Stimulated activated naive B cell treated with anti-CD40 and anti-IgM and Interleukin-4, amounts not matched to agents 10 μg/mL and 1 μg/mL and 100 μg/mL, for 72 hours (primary cell): ENCODE results near the gene EGFR.

Experiments
- ATAC-seq, 2 donors: fragments of 150-1000 bp; cut with Tn5 transposase; replicated peaks; 2 replicates each; pipeline ENCODE4 v1.10.0; 2021; ENCODE audit warnings: moderate library complexity in 1 of 2
- DNase-seq: peaks from one replicate; pipeline ENCODE4 v3.0.0; 2021
- H3K27ac Mint-ChIP-seq: one replicate; pipeline ENCODE4 v1.8.0; 2022; ENCODE audit warnings: mild to moderate bottlenecking, mixed read lengths
- H3K27me3 Mint-ChIP-seq, 2 donors: one replicate each; pipeline ENCODE4 v1.8.0; 2022; ENCODE audit warnings: mixed read lengths in 2 of 2
- H3K36me3 Mint-ChIP-seq, 2 donors: one replicate each; pipeline ENCODE4 v1.8.0; 2022; ENCODE audit warnings: mixed read lengths in 2 of 2, mild to moderate bottlenecking in 1 of 2
- H3K4me1 Mint-ChIP-seq, 2 donors: one replicate each; pipeline ENCODE4 v1.8.0; 2022; ENCODE audit warnings: mixed read lengths in 2 of 2, mild to moderate bottlenecking in 1 of 2
- H3K4me3 Mint-ChIP-seq, 2 donors: one replicate each; pipeline ENCODE4 v1.8.0; 2022; ENCODE audit warnings: mild to moderate bottlenecking in 2 of 2, mixed read lengths in 2 of 2, moderate library complexity in 1 of 2
- H3K9me3 Mint-ChIP-seq, 2 donors: one replicate each; pipeline ENCODE4 v1.8.0; 2022; ENCODE audit warnings: mixed read lengths in 2 of 2, mild to moderate bottlenecking in 1 of 2

EGFR gene

DNA sequence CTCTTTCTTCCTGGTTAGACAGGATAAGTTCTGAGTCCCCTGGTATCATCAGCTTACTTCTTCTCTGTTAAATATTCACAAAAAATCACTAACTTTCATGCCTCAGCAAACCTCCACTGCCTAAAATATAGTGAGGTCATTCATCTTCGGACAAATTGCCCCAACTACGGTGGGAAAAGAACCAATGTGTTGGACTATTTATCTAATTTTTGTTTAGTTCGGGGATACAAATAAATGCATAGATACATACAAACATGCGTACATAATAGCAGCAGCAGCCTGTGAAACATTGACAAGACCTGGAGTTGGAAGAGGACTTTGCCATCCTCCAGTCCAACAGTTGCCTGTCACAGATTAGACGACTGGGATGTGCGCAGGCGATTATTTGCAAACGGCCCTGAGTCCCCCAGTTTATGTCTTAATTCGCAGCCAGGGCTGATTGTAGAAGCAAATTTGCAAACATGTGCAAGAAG, 51.5 kb downstream of the EGFR start:
- DNase-seq (no peak), ATAC-seq (no peak)
- Mint-ChIP-seq H3K4me3 (no peak overlapping the region), H3K27me3 (peaks cover 26 to 28% of the 10 kb centered on the region in 2 donors), H3K27ac (no peak overlapping the region), H3K4me1 (peaks cover 12 to 15% of the 10 kb centered on the region in 2 donors), H3K36me3 (no peaks in the 10 kb centered on the region), H3K9me3 (peaks cover 0 to 5% of the 10 kb centered on the region in 2 donors)

DNA sequence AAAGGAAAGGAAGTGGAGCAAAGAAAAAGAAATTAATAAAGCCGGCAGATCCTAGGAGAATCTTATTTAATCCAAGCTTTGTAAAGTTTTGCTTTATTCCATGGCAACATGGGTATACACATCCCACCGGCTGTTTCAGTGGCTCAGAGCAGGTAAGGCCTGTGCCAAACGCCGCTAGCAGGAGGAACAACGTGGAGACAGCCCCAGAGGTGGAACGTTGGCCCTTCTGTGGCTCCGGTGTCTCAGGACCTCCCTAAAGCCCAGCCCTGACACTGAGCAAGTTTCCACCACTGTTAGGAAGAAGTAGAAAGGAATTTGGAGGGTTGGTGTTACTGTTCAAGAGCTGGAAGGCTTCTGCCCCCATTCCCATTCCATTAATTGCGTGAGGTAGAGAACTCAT, 52.0 kb downstream of the EGFR start:
- ATAC-seq: no peak
- no peak for DNase-seq
- Mint-ChIP-seq H3K4me1 (peaks cover 10 to 15% of the 10 kb centered on the region in 2 donors), H3K27ac (no peak overlapping the region), H3K27me3 (peaks cover 26 to 28% of the 10 kb centered on the region in 2 donors), H3K9me3 (peaks cover 0 to 5% of the 10 kb centered on the region in 2 donors), H3K4me3 (no peak overlapping the region), H3K36me3 (no peaks in the 10 kb centered on the region)

GRCh38 chr7:55071411-55072175, 52.8 kb downstream of the EGFR start:
- ATAC-seq: no peak
- H3K4me1 Mint-ChIP-seq: peaks cover 10 to 15% of the 10 kb centered on the region in 2 donors
- no peak for DNase-seq
- no peaks in the 10 kb centered on the region for H3K36me3 Mint-ChIP-seq
- H3K27me3 Mint-ChIP-seq: peaks cover 26 to 31% of the 10 kb centered on the region in 2 donors
- no peak overlapping the region for H3K27ac Mint-ChIP-seq
- H3K4me3 Mint-ChIP-seq: no peak overlapping the region
- H3K9me3 Mint-ChIP-seq: peaks cover 0 to 5% of the 10 kb centered on the region in 2 donors

DNA sequence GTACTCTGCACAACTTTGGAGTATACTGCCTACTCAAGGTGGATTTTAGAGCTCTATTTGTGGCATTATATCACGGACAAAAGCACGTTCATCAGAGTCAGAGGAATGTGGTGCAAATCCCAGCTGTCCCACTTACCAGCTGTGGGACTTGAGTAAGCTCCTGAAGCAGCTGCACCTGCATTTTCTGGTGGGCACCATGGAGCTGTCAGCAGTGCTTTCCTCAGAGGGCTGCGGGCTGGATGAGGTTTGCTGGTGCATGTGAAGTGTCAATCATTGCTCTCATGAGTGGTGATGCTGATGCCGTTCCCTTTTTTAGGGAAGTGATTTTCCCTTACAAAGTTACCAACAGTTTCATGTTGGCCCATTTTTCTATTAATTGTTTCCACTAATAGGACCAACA, 53.4 kb downstream of the EGFR start:
- Mint-ChIP-seq H3K27ac (no peak overlapping the region), H3K27me3 (peaks cover 22 to 26% of the 10 kb centered on the region in 2 donors), H3K36me3 (no peaks in the 10 kb centered on the region), H3K9me3 (peaks cover 0 to 3% of the 10 kb centered on the region in 2 donors), H3K4me3 (no peak overlapping the region), H3K4me1 (peaks cover 10 to 15% of the 10 kb centered on the region in 2 donors)
- ATAC-seq (no peak), DNase-seq (no peak)

DNA sequence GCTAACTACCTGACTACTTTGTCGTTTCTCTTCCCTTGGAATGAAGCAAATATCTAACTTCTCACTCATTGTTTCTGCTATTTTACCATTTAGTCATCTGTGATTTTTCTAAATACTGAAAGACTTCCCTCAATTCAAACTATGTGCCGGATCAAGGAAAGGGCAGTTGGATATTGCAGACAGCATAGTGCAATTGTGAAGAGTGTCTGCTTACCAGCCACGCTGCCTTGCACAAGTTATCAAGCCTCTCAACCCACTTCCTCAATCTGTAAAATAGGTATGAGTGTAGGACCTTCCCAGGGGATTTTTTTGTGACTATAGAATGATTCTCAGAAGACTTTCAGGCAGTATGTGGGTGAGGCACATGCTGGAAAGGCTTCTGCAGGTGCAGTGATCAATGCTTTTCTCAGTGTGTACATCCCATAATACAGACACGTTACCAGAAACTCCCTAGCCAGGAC, 54.3 kb downstream of the EGFR start:
- ATAC-seq: peak; percentile 93 to 94
- no peak overlapping the region for H3K27ac Mint-ChIP-seq
- peaks cover 10 to 15% of the 10 kb centered on the region in 2 donors for H3K4me1 Mint-ChIP-seq
- H3K36me3 Mint-ChIP-seq: no peaks in the 10 kb centered on the region
- H3K4me3 Mint-ChIP-seq: no peak overlapping the region
- peaks cover 0 to 5% of the 10 kb centered on the region in 2 donors for H3K9me3 Mint-ChIP-seq
- peak; percentile 54 for DNase-seq
- peaks cover 30 to 34% of the 10 kb centered on the region in 2 donors for H3K27me3 Mint-ChIP-seq

DNA sequence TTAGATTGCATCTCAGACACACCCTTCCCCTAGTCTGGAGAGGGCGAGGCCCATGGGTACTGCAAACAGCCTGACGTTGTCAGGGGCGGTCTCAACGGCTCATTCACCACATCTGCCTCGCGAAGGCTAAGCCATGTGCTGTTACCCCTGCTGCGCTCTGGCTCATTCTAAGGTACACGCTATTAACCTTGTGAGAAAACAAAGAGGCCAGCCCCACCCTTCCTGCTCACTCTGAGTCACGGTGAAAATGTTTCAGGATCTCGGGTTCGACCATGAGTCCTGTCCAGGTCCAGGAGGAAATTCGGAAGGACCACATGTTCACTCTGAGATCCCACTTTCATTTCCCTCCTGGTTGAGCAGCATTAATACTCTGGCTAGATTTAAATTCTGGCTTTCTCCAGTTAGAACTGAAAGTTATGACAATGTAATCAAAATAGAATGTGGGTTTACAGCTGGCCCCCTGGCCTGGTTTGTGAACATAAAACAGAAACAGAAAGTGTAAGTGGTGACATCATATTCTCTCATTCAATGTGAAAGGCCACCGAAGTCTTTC, 55.2 kb downstream of the EGFR start:
- peak overlapping the region; percentile 29 to 58 for H3K4me3 Mint-ChIP-seq
- peaks cover 0 to 3% of the 10 kb centered on the region in 2 donors for H3K36me3 Mint-ChIP-seq
- peak; percentile 15 for DNase-seq
- peaks cover 0 to 8% of the 10 kb centered on the region in 2 donors for H3K9me3 Mint-ChIP-seq
- peaks cover 28 to 38% of the 10 kb centered on the region in 2 donors for H3K27me3 Mint-ChIP-seq
- peaks cover 12 to 15% of the 10 kb centered on the region in 2 donors for H3K4me1 Mint-ChIP-seq
- ATAC-seq: peak; percentile 43 to 52
- H3K27ac Mint-ChIP-seq: peak overlapping the region; percentile 87

DNA sequence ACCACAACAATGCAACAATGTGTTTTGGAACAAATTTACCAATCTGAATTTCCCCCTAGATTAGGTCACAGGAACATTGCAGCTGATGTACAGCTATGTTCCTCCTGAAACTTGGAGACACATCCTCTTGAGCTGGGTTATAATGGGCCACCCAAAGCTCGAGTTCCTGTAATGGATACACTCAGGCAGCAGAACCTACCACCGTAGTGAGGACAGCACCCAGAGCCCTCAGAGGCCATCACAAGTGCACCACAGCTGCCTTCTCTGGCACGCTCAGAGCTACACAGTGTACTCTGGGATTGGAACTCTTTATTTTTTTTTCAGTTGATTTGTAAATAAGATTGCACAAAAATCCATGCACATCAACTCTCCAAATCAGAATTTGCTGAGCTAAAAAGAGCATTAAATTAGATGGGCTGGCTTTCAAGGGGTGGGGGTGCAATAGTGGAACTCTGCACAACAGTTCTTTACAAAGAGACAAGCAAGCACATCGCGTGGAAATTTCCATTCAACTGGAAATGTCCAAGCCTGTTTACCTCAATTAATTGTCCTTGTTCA, 56.7 kb downstream of the EGFR start:
- Mint-ChIP-seq H3K27ac (no peak overlapping the region), H3K36me3 (peaks cover 0 to 3% of the 10 kb centered on the region in 2 donors), H3K9me3 (peaks cover 0 to 8% of the 10 kb centered on the region in 2 donors), H3K4me1 (peaks cover 15% of the 10 kb centered on the region in 2 donors), H3K27me3 (peaks cover 31 to 33% of the 10 kb centered on the region in 2 donors), H3K4me3 (no peak overlapping the region)
- DNase-seq: no peak
- ATAC-seq: no peak

DNA sequence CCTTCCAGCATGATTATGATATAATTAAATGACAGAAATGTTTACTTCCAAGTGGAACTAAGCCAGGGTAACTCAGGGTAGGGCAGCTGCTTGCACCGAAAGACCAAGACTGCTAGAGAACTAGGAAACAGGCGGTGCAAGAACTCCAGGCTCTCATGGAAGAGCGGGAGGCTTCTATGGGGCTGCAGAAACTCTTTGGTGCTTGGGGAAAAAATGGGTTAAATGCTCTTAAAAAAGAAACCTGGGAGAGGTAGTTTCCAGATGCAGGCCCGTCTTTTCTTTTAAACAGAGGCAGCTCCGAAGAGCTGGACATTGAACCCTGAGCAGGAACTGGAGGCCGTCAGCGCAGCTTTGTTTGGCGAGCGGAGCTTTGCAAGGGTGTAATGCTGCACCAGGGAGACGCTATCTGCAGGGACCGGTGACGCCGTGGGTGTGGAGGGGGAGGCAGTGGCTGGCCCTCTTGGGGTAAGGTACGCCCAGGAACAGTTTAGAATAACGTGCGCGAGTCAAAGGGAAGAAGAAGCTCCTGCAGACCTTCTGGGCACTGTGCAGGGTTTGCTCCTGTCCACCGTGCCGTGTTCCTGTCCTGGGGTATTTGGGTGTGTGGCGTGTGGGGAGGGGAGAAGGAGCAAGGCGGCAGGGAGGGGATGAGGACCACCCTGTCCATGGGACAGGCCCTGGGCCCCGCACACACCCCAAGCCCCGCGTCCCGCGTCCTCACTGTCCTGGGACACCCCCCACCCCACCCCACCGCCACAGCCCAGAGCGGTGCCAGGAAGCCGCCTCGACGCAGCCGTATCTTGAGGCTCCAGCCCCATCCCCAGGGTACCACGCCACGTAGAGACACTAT, 59.0 kb downstream of the EGFR start:
- no peak for DNase-seq
- H3K4me1 Mint-ChIP-seq: peaks cover 14 to 15% of the 10 kb centered on the region in 2 donors
- H3K9me3 Mint-ChIP-seq: peaks cover 0 to 8% of the 10 kb centered on the region in 2 donors
- no peak overlapping the region for H3K27ac Mint-ChIP-seq
- peaks cover 35 to 38% of the 10 kb centered on the region in 2 donors for H3K27me3 Mint-ChIP-seq
- no peak overlapping the region for H3K4me3 Mint-ChIP-seq
- ATAC-seq: no peak
- peaks cover 0 to 3% of the 10 kb centered on the region in 2 donors for H3K36me3 Mint-ChIP-seq

GRCh38 chr7:55078465-55079372, 59.9 kb downstream of the EGFR start:
- ATAC-seq (no peak), DNase-seq (no peak)
- Mint-ChIP-seq H3K4me1 (peaks cover 5 to 11% of the 10 kb centered on the region in 2 donors), H3K27me3 (peaks cover 42 to 44% of the 10 kb centered on the region in 2 donors), H3K4me3 (no peak overlapping the region), H3K9me3 (peaks cover 0 to 8% of the 10 kb centered on the region in 2 donors), H3K36me3 (peaks cover 0 to 3% of the 10 kb centered on the region in 2 donors), H3K27ac (no peak overlapping the region)

- Mint-ChIP-seq H3K4me1 (peaks cover 0 to 4% of the 10 kb centered on the region in 2 donors), H3K4me3 (no peak overlapping the region), H3K27ac (no peak overlapping the region), H3K36me3 (peaks cover 0 to 3% of the 10 kb centered on the region in 2 donors), H3K27me3 (peaks cover 51 to 58% of the 10 kb centered on the region in 2 donors), H3K9me3 (peaks cover 0 to 5% of the 10 kb centered on the region in 2 donors)
- ATAC-seq (no peak), DNase-seq (no peak)
These were observed 61.3 kb downstream of the EGFR start for GRCh38 chr7:55080000-55080623.

DNA sequence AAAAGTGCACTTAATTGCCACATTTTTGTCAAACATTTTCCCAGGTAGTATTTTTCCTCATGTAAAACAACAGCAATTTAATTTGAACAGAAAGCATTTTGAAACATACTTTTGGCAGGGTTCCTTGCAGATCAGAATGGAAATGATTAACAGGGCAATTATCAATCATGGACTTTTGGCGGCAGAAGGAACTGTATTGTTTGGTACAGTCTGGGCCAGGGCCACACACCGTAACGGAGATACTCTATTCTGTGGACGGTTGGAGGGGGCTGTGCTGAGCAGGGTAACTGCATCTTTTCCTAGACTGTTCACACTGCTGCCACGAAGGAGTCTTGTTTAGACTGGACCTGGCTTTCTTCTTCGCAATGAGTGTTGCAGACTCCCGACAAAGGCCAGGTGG, 62.3 kb downstream of the EGFR start:
- Mint-ChIP-seq H3K27me3 (peaks cover 51 to 68% of the 10 kb centered on the region in 2 donors), H3K27ac (no peak overlapping the region), H3K4me3 (no peak overlapping the region), H3K9me3 (peaks cover 0 to 5% of the 10 kb centered on the region in 2 donors), H3K4me1 (peaks cover 3 to 7% of the 10 kb centered on the region in 2 donors), H3K36me3 (peaks cover 0 to 3% of the 10 kb centered on the region in 2 donors)
- ATAC-seq: no peak
- DNase-seq: no peak

GRCh38 chr7:55081472-55082227, 62.8 kb downstream of the EGFR start:
- H3K36me3 Mint-ChIP-seq: peaks cover 0 to 3% of the 10 kb centered on the region in 2 donors
- H3K27me3 Mint-ChIP-seq: peaks cover 47 to 68% of the 10 kb centered on the region in 2 donors
- H3K9me3 Mint-ChIP-seq: peaks cover 0 to 5% of the 10 kb centered on the region in 2 donors
- no peak for ATAC-seq
- no peak for DNase-seq
- peaks cover 9 to 12% of the 10 kb centered on the region in 2 donors for H3K4me1 Mint-ChIP-seq
- H3K27ac Mint-ChIP-seq: no peak overlapping the region
- no peak overlapping the region for H3K4me3 Mint-ChIP-seq
